ENCODE results near the gene MAPK8.
"Not testable (repeated sequence)": the region's sequence is repeated elsewhere in the genome, so short reads cannot be mapped to it uniquely, and the experiment has no call there.

Gene MAPK8

GRCh38 chr10:48418189-48418788 lies 111.8 kb downstream of the MAPK8 start:
- DNase-seq (ENCODE audit: low read depth) = no peak

DNA sequence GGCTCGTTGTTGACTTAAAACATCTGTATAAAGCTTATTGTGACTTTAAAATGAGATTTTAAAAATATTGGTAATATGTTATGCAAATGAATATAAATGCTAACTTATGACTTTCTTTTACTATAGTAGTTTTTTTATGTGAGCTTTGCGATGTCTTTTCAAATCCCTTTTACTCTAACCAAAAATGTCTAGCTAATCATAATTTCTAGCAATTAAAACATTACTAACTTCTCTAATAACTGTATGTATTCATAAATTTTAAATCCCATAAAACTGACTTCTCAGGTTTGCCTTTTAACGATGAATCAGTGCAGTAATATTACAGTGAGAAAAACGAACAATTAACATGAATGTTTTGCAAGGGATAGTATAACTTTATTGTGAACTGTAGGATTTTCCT lies 113.2 kb downstream of the MAPK8 start:
- no peak for DNase-seq (ENCODE audit: low read depth)

- DNase-seq (ENCODE audit: low read depth) = not testable (repeated sequence)
Observed at GRCh38 chr10:48421862-48422261, 115.4 kb downstream of the MAPK8 start.

DNA sequence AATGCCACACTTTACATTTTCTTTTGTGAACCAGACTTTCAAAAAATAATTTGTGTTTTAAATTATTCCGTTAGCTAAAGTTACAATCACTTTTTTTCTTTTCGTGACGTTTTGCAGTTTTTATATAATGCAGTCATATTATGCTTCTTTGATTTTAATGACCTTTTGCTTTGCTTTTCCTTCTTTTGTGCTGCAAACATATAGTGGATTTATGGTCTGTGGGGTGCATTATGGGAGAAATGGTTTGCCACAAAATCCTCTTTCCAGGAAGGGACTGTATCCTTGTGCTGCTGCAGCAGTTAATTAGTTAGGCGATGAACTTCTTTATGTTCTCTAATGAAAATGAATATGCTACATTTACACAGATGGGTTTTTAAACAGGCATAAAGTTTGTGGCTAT lies 117.4 kb downstream of the MAPK8 start:
- no peak for DNase-seq (ENCODE audit: low read depth)

- no peak for DNase-seq (ENCODE audit: low read depth)
Observed at GRCh38 chr10:48428896-48429295, 122.4 kb downstream of the MAPK8 start.

DNA sequence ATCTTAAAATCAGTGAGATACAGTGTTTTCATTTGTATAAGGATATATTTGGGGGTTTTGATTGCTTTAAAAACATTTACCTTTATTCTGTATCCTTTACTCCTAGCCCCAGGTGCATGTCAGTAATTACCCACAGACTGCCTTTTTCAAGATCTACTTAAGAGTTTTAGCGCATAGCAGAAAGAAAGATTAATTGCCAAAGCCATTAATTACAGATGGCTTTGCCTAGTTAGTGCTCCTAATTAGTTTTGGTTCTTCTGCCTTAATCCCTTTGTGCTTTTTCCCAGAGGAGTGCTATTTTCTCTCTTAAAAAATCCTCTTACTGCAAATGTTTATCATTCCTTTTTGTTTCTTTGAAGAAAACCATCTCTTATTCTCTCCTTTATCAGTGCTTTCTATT lies 122.8 kb downstream of the MAPK8 start:
- DNase-seq (ENCODE audit: low read depth) = no peak

DNA sequence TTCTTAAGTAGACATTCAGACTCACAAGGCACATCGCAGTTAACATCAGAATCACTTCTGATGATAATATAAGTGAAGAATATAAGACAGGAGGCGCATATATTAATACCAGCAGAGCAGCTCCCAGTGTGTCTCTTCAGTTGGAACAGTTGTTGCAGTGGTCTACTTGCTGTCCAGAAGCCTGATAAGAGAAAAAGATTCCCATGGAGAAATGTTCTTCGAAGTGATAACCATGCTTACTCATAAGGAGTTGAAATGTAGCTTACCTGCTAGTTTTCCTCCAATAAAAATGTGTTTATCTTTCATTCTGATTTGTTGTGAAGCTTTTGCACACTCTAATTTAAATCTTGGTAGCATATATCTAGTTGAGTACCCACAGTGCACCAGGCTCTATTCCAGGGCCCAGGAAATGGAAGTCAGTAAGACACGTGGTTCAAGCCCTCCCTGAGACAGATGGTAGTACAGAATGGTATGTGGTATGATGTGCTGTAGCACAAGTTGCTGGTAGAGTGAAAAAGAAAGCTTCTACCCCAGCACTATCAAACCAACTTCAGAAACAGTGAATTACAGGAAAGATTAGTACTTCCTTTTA lies 124.0 kb downstream of the MAPK8 start:
- DNase-seq (ENCODE audit: low read depth) = no peak

- no peak for DNase-seq (ENCODE audit: low read depth)
Observed at GRCh38 chr10:48431871-48432270, 125.4 kb downstream of the MAPK8 start.

DNA sequence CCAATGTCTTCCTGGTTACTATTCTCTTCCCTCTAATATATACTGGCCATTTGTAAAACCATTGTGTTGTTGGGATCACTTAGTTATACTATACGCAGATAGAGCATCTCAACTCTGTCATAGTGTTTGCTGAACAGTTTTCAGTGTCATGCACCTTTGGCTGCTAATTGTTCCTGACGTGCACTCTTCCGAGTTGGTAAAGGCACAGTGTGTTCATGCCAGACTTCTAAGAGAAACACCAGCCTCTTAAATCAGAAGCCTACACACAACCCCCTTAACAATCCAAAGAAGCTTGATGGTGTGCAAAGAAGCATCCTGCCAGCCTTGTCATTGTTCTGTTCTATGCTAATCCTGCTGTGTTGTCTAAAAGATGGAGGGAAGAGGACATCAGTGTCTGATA lies 131.1 kb downstream of the MAPK8 start:
- DNase-seq (ENCODE audit: low read depth) = no peak

DNA sequence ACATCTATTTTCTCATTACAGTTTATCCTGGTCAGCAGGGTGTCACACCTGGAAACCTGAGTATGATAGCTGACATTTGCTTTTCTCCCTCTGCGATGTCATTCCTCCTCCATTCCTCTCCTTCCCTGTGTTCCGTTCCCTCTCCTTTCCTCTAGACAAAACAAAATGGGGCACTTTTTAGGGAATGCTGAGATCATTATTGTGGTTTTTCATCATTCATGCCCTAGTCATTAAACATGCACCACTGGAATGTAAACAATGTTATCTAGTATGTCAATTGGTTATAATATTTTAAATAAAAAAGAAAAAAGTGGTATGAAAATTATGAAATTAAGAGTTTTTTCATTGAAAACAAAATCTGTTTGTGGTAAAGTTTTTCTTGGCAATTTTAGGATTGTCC lies 132.6 kb downstream of the MAPK8 start:
- DNase-seq (ENCODE audit: low read depth) = no peak

GRCh38 chr10:48439581-48440041 lies 133.1 kb downstream of the MAPK8 start:
- DNase-seq (ENCODE audit: low read depth) = no peak

DNA sequence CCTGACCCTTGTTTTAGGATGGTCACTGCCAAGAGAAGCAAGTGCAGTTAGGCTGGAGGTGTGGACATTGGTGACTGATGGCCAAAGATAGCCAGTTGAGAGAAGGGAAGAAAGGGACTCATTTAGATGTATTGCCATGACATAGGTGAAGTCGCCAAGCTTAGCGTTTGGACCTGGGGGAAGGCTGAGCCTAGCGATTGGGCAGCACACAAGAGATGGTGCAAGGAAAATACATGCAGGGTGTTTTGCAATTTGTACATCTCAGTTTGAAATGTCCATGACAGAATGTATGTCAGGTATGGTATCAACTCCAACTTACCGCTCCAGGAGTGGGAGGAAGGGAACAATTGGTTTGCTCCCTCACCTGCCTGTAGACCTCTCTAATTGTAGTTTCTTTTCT lies 134.3 kb downstream of the MAPK8 start:
- DNase-seq (ENCODE audit: low read depth) = no peak

GRCh38 chr10:48442090-48442808 lies 135.8 kb downstream of the MAPK8 start:
- DNase-seq (ENCODE audit: low read depth) = no peak

- DNase-seq (ENCODE audit: low read depth) = no peak
Observed at GRCh38 chr10:48442809-48443177, 136.3 kb downstream of the MAPK8 start.

DNA sequence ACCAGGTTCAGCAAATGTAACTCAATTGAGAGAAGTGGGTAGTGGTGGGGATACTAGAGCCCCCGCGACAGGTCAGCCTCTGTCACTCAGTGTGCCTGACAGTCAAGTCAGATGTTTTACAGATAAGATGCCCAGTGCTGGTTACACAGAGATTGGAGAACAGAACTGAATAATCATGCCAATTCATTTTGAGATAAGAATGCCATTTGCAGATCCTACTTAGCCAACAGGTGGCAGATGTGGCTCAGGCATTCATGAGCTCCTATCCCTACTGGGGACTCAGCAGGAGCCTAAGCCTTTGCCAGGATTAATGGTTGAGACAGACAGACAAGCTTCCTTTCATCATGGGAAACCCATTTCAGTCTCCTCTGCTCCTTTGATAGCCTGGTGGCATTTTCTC lies 137.8 kb downstream of the MAPK8 start:
- DNase-seq (ENCODE audit: low read depth) = no peak

DNA sequence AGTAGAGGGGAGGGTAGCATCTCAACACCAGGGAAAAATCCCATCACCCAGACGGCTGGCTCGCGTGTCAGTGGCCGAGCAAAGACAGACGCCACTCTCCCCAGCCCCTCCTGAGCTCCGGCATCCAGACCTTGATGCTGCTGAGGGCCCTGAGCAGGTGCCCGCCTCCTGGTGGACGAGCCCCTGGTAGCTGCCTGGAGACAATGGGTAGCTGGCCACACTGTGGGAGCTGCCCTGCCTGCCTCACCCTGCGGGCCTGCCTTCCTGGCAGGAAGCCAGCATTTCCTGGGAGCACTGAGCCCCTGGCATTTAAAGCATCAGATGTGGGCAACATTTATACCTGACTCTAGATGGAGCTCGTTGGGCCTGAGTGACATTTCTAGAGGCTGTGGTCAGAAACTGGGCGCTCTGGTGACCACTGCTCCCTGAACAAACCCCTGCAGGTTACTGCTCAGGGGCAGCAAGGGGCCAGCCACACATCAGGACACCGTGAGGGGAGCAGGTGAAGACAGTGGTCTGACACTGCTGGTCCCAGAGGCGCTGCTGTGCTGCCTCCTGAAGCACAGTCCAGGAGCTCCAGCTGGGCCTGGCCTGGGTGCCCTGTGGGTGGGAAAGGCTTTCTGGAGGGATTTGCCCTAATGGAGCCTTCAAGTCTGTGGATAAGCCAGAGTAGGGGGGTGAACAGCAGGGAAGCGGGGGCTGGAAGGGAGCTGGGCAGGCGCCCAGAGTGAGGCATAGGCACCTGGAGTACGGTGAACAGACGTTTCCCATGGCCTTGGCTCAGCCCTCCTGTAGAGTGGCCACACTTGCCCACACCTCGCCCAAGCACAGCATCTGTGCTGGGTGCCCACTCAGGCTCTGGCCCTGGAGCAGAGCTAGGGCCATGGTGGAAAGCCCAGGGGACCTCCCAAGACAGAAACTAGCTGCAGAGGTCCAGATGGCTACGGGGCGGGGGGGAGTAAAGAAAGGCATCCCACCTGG lies 138.7 kb downstream of the MAPK8 start:
- DNase-seq (ENCODE audit: low read depth) = no peak

GRCh38 chr10:48445932-48446331 lies 139.5 kb downstream of the MAPK8 start:
- no peak for DNase-seq (ENCODE audit: low read depth)

- no peak for DNase-seq (ENCODE audit: low read depth)
Observed at GRCh38 chr10:48446785-48447184, 140.3 kb downstream of the MAPK8 start.

GRCh38 chr10:48447356-48448215 lies 141.1 kb downstream of the MAPK8 start:
- no peak for DNase-seq (ENCODE audit: low read depth)

- no peak for DNase-seq (ENCODE audit: low read depth)
Observed at GRCh38 chr10:48448796-48449195, 142.3 kb downstream of the MAPK8 start.

- no peak for DNase-seq (ENCODE audit: low read depth)
Observed at GRCh38 chr10:48449501-48450232, 143.2 kb downstream of the MAPK8 start.

Measured in CMK (cell line).